NOMO-1 treated with dmso at 0.1 percent for 144 hours (cell line): ENCODE measurements around the gene INHBB.
A peak's percentile ranks its signal among the peaks of the same experiment; 100 is the strongest.
"Not testable (repeated sequence)": the region's sequence is repeated elsewhere in the genome, so short reads cannot be mapped to it uniquely, and the experiment has no call there.

Experiments used
- DNase-seq: peaks from one replicate; lab custom pipeline; 2025; ENCODE audit not compliant: unreplicated experiment; lab: John Stamatoyannopoulos, UW

INHBB gene

DNA sequence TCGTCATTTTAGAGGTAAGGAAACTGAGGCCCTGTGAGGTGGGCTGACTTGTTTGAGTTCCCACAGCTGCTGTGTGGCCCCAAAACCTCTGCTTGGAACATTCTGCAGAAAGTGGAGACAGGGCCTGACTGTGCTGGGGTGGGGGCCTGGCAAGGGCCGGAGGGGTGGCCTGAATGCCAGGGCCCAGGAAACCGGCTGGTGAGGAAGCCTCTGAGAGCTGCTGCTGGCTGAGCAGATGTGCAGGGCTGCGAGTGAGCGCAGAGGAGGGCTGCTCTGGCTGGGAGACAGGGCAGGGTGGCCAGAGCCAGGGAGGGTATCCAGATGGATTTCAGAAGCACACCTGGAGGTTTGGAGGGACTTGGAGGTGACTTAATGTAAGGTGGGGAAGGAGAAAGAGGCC is 29.9 kb upstream of the INHBB start:
- no peak for DNase-seq

DNA sequence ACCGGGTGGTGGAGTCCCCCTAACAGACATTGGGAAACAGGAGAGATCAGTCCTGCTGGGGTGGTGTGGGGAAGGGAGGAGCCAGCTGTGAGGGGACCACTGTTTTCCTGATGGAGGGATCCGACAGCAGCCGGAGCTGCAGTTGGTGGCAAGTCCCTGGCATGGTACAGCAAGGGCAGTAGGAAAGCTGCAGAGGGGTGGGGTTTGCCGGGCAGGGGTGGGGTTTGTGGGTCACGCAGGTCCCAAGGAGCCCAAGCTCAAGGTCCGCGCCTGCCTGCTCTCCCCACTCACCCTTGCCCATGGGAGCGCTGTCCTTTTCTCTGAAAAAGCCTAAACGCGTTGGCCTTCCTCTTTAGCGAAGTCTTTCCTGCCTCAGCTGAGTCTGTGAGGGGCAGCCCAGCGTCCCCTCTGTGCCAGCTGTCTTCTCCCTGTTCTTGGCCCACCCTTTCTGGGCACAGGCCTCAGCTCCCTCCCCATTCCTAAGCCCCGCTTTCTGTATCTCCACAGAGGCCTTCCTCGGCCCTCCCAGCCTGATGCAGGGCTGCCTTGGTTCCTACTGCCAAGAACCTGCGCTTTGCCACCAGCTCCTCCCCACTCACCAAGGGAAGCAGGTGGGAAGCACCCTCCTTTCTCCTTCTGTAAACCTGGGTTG is 29.3 kb upstream of the INHBB start:
- DNase-seq: no peak

DNA sequence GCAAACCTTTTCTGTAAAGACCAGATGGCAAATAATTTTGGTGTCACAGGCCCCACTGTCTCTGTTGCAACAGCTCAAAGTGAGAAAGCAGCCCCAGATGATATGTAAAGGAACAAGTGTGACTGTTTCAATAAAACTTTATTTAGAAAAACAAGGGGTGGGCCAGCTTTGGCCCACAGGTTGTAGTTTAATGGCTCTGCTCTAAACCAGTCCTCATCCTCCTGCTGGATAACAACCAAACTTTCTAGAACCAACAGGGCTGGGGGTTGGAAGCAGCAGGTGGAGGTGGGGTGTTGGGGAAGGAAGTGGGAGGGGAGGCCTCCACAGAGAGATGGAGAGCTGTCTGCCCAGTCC is 28.8 kb upstream of the INHBB start:
- DNase-seq: no peak

DNA sequence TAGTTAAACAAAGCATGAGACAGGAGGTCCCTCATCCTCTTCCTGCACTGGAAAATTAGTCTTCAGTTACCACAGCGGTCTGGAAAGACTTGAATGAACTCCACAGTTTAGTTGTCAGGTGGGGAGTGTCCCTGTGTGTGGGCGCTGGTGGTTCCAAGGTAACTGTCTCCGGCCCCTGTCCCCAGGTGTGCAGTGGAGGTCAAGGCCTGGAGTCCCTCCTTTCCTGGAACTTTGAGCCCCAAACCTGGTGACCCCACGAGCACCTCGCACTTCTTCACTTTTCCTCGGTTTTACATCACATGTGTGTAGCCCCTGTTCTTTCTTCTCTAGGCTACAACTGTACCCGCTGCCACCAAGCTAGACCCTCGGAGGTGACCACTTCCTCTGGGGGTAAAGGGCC is 28.0 kb upstream of the INHBB start:
- DNase-seq: no peak

DNA sequence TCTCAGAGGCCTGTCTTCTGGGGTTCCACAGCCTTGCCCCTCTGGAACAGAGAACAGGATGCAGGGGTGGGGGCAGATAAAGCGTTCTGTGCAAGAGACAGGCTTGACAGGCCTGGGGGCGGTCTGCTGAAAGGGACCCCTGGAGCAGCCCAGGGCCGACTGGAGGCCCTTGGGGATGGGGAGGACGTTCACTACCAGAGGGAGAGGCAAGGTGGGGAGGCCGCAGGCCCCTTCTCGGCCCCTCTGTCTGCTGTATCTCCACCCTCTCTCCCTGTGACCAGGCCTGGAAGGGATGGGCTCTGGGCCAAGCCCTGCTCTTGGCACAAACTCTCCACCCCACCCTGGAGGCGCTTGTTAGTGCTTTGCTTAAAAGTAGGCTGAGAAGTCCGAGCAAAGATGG is 27.3 kb upstream of the INHBB start:
- no peak for DNase-seq

DNA sequence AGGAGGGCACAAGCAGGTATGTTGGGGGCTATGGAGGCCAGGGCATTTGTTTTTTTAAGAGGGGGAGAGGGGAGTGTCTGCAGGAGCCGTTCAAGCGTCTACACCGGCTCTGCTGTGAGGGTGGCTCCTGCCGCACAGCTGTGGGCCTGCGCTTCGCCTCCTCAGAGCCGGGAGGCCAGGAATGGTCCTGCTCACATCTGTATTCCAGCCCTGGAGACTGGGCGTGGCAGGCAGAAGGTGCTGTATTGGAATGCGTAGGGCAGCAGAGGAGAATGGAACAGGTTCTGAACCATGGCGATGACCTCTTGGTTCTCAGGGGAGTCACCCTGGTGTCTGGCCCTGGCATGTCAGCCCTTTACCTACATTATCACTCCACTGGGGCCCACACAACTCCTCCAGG is 26.8 kb upstream of the INHBB start:
- no peak for DNase-seq

DNA sequence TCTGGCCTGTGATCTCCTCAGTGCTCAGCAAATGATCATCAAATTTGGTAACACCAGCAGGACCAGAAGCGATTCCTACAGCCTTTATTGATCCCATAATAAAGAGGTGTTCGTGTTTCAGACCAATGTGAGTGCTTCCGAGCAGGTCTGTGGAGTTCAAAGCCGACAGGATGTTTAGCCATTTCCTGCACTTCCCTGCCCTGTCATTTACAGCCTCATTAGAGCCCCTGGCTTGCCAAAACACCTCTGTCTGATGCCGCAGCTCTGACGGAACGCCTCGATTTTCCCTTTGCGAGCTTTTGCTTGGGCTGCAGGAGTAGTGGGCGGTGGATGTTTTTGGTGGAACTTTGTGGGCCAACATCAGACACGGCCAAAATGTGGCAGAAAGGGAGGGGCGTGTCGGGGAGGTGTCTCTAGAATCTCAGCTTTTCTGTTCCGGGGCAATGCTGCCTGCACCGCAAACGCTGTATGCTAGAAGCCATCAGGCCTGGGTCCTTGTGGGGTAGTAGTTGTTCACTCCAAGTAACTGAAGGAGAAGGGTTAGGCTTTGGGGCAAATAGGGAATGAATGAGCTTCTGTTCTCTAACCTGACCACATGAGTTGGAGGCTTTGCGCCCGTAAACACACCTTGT is 26.1 kb upstream of the INHBB start:
- no peak for DNase-seq

DNA sequence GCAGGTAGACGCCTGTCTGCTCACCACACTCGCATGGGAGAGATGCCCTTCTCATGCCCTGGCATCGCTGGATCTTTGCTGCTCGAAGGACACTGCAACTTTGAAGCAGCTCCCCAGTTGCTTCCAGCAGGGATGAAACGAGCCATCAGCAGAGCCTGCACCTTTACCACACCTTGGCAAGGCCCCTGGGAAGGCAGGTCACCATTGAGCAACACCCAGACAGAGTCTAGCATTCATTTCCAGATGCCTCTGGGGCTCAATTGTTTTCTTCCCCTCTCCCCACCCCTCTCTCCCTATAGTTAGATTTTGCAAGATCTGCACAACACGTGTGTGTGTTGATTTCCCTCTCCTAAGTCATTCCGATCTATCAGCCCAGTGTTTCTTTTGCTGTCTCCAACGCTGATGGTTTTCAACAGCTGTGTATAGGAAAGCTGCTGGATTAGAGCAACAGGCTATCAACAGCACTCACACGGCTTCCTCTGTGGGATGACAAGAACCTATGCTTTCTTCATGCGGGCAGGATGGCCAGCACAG is 25.6 kb upstream of the INHBB start:
- no peak for DNase-seq

DNA sequence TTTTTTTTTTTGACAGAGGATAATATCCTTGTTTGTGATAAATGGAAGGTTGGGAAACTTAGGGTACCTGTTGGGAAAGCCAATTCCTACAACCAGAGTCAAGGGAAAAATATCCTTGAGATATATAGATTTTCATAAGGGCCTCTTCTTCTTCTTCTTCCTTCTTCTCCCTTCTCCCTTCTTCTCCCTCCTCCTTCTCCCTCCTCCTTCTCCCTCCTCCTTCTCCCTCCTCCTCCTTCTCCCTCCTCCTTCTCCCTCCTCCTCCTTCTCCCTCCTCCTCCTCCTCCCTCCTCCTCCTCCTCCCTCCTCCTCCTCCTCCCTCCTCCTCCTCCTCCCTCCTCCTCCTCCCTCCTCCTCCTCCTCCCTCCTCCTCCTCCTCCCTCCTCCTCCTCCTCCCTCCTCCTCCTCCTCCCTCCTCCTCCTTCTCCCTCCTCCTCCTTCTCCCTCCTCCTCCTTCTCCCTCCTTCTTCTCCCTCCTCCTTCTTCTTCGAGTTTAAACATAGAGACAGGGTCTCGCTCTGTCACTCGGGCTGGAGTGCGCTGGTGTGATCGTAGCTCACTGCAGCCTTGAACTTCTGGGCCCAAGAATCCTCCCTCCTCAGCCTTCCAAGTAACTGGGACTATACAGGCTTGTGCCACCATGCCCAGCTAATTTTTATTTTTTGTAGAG is 24.9 kb upstream of the INHBB start:
- DNase-seq: not testable (repeated sequence)

DNA sequence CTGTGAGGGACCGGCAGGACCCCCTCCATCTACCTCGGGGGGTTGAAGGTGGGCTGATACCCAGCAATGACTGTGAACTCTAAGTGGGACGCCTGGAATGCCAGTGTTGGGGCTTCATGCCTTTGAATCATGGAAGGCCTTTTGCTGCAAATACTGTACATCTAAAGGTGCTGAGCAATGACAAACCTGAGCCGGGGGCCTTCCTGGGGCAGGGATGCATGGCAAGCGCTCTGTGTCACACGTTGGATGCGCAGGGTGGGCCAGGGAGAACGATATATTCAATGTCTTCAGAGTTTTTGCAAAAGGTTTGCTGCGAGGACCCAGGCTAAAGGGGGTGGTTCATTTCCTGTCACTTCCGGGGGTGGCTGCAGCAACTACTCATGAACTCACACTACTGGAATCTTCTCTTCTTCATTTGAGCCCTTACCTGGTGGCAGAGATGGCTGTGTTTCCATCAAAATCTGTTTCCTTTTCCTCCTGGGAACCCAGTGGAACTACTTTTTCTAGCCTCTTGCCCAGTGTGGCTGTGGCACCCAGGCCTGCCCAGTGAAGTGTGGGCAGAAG is 24.1 kb upstream of the INHBB start:
- no peak for DNase-seq

DNA sequence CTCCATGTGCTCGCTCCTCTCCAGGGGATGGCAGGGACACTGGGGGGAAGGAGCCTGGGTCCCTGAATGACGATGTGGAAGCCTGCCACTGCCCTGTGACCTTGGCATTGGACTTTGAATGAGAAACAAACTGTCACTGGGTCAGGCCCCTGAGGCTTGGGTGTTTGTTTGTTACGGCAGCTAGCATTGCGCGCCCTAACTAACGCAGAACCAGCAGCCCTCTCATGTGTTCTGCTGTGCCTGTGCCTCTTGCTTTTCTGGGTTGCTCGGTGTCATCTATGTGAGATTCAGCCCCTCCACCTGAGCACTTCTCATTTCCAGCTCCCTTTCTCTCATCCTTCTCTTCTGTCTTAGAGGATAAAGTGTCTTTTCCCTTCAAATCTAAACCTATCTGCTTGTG is 23.6 kb upstream of the INHBB start:
- no peak for DNase-seq

DNA sequence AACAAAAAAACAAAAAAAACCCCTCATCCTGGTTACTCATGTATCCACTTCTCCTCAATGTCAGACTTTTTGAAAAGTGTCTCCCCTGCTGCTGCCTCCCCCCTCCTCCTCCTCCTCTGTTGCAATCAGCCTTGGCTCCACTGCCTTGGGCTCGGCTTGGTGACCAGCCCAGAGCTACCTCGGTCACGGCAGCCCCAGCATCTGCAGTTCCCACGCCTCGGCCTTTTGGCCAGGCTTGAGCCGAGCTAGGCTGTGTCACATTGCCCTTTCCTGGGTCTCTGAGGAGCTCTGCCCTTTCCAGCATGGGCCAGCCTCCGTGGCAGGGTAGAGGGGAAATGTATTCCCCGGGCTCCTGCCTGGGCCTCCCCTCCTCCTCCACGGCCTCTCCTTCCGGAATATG is 22.7 kb upstream of the INHBB start:
- DNase-seq: no peak

DNA sequence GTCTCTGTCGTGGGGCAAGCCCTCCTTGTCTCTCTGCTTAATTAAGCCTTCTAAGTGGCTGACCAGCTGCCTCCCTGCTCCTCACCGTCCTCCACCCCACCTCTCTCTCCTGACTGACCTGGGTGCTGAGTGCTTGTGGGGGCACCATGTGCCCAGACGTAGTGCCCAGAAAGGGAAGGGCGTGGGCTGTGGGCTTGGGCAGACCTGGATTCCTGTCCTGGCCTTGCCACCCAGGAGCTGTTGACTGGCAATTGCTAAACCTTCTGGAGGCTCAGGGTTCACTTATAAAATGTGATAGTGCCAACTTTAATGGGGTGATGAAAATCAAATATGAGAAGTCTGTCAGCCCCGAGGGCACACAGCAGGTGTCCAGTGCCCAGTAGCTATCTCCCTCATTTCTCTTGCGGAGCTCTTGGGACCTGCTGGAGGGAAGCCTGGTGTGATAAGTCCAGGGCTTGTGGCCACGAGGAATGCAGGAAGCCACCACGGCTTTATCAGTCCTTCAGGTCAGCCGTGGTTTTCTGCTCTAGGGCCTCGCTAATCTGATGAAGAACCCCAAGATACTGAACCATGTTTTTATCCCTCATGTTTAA is 22.0 kb upstream of the INHBB start:
- DNase-seq: no peak

DNA sequence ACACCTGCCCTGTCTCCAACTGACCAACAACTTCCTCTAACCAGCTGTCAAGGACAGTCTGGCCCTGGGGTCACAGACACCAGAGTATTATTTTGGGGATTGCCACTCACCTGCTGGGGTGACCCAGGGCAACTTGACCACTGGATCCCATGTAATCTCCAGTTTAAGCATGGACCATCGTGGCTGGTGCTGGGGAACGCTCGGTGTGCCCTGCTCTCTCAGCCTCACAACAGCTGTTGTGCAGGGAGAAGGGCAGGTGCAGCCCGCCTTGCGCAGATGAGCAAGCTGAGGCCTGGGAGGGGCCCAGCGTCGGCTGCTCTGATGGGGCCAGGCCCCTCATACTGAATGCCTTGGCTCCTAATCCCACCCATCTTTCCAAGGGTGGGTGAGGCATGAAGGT is 21.0 kb upstream of the INHBB start:
- DNase-seq: no peak

DNA sequence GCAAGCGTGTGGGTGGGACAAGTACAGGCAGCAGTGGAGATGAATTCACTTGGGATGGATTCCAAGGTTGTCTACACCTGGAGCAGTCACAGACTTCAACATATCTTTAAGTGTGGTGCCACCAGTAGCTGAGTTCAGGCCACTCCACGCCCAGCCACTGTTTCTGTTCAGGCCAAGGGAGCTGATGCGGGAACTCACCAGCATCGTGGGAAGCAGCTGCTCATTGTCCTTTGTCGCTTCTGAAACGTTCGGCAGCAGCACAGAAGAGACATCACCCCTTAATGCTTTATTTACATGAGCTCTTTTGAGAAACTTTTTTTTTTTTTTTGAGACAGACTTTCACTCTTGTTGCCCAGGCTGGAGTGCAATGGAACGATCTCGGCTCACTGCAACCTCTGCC is 19.9 kb upstream of the INHBB start:
- no peak for DNase-seq

DNA sequence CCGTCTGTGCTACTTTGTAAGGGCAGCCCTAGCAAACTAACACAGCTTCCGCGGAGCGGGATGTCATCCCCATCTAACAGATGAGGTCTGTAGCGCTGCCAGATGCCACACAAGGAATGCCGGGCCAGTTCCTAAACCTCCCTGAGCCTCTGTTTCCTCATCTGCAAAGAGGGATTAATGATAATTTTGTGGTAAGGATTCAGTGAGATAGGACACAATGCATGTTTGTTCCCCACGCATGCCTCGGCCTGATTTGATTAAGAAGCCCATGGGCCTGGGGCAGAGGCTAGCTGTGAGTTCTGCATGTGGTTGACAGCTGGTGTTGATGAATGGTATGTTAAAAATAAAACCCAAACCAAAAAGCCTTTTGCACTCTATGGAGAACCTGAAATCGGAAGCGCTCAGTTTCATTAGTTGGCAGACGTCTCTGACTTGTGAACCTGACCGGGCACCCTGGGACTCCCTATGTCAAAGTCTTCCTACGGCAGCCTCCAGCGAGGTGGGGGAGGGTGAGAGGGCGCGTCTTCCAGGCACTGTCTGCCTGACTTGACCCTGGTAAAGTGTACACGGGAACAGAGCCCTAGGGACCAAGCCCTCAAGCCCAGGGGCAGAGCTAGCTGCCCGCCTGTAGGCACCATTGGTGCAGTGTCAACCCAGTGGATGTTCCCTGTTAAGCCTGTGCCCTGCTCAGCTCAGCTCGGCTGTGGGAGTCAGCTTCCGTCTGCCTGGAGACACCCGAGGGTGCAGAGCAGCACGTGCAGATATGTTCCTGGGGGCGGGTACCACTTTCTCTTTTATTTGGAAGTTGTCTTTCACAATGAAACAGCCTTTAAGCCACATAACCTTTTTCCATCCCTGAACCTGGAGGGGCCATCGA is 14.8 kb upstream of the INHBB start:
- no peak for DNase-seq

DNA sequence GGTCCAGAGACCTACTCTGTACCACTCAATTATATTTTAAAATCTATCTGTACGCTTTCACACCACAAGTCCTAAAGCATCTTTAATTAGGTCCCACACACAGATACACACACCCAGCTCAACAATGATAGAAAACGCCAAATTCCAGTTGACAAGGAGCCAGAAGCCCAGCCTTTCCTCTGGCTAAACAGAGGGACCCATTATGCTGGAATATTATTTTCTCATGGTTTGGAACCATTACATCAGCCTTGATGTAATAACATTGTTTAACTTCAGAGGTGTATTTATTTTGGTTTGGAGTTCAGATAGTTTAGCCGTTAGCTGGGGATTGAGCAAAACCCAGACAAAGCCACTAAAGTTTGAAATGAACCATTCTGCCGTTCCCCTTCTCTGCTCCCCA is 14.0 kb upstream of the INHBB start:
- DNase-seq: no peak

DNA sequence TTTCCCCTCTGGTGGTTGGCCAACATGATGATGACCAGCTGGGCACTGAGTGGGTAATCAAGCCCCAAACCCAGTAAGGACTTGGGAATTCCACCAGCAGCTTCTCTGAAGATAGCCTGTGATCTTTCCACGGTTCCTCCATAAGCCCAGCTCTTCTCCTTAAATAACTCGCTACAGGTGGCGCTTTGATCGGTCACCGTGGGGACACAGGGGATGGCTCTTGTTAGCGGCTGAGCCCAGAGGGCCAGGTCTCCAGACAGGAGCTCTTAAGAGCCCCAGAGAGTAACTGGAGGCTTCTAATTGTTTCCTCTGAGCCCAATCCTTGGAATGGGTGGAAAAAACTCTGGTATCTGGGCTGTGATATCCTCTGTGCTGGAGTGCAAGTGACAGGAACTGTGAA is 13.6 kb upstream of the INHBB start:
- DNase-seq: no peak

DNA sequence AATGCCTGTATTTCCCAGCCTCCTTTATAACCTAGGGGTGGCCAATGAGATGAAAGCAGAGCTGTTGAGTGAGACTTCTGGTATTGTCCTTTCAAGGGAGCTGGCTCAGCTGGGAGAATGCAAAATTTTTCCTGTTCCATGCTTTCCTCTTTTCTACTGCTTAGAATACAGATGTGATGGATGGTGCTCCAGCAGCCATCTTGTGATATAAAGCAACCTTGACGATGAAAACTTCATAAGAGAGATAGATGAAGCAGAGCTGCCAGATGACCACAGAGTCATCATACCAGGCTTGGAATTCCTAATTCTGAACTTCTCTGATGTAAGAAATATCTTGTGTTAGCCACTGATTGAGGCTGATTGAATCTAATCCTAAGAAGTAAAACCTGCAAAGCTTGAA is 11.9 kb upstream of the INHBB start:
- no peak for DNase-seq

DNA sequence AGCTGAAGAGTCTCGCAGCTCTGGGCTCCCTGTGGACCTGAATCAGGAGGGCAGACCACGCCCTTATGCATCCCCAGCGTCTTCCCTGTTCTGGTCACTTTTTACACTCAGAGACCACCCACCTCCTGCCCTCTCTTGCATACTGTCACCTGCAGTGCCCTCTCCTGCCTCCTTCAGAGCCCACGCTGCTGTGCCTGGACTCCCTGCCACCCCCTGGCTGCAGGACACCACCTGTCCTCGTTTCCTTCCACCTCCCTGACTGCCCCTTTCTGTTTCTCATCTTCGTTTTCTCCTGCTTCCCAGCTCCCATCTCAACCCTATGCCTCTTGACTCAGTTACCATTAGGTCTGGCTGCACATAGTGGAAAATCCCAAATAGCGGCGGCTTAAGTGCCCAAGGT is 9.2 kb upstream of the INHBB start:
- DNase-seq: no peak

DNA sequence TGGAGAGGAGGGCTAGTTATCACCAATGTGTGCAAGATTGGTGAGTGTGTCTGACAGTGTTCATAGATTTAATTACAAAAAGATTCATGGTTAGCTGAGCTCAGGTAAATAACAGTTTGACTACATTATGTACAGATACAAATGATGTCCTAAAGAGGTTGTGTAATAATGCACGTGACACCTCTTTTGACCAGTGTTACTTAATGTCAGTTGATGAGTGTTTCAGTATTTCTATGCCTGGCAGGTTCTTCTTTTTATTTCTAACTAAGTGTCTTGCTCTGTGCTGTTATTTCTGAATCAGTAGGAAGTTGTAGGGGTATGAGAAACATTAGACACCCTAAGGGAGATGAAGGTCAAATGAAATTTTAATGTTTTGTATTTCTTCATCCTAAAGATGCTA is 7.9 kb upstream of the INHBB start:
- peak; percentile 46 for DNase-seq
